Dedifferentiated amniotic fluid mesenchymal stem cell (primary cell): ENCODE measurements around the gene CYREN.
"Not testable (repeated sequence)": the region's sequence is repeated elsewhere in the genome, so short reads cannot be mapped to it uniquely, and the experiment has no call there.

Experiments used
- DNase-seq: peaks from one replicate; pipeline ENCODE4 v3.0.0-alpha.2; 2016; ENCODE audit errors: extremely low spot score

Gene CYREN

GRCh38 chr7:135177028-135177696, 6.7 kb upstream of the CYREN start:
- no peak for DNase-seq

GRCh38 chr7:135175931-135176330, 5.4 kb upstream of the CYREN start:
- DNase-seq: no peak

GRCh38 chr7:135174941-135175340, 4.4 kb upstream of the CYREN start:
- DNase-seq: no peak

- not testable (repeated sequence) for DNase-seq
Measured at GRCh38 chr7:135173916-135174315, 3.4 kb upstream of the CYREN start.

DNA sequence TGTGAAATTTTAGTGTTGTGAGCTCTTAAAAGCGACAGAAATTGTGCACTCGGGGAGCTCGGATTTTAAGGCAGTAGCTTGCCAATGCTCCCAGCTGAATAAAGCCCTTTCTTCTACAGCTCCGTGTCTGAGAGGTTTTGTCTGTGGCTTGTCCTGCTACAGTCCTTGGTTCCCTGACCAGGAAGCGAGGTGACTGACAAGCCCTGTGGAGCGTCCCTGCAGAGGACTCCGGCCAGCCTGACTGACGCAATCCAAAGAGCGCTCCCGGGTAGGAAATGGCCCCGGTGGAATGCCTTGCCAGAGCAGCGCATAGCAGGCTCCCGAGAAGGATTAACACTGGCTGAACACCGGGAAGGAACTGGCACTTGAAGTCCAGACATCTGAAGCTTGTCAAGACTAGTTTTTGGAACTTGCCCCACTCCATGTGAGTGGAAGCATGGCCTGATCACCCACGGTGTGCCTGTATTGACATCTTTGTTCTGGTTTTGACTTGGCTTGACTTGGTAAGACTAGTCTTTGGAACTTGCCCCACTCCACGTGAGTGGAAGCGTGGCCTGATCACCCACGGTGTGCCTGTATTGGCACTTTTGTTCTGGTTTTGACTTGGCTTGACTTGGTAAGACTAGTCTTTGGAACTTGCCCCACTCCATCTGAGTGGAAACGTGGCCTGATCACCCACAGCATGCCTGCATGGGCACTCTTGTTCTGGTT, 1.2 kb upstream of the CYREN start:
- not testable (repeated sequence) for DNase-seq

DNA sequence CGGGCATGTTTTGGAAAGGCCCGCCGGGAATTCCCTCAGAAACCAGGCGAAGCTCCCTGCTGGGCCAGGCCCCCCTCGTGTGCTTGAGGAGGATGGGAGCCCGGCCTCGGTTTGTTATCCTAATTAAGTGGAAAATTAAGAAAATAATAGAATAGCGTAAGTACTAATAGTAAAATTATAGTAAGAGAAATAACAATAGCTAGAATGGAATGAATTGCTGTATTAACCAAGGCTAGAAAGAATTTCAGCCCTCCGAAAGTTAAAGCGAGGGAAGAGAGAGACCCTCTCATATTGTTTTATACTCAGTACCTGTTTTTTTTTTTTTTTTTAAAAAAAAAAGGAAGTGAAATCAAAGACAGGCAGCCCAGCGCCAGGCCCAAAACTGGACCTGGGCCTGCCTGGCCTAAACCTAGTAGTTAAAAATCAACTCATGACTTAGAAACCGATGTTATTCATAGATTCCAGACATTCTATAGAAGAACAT, 533 bp upstream of the CYREN start:
- DNase-seq: not testable (repeated sequence)

- DNase-seq: no peak
Measured at GRCh38 chr7:135169964-135170273, 588 bp downstream of the CYREN start.

DNA sequence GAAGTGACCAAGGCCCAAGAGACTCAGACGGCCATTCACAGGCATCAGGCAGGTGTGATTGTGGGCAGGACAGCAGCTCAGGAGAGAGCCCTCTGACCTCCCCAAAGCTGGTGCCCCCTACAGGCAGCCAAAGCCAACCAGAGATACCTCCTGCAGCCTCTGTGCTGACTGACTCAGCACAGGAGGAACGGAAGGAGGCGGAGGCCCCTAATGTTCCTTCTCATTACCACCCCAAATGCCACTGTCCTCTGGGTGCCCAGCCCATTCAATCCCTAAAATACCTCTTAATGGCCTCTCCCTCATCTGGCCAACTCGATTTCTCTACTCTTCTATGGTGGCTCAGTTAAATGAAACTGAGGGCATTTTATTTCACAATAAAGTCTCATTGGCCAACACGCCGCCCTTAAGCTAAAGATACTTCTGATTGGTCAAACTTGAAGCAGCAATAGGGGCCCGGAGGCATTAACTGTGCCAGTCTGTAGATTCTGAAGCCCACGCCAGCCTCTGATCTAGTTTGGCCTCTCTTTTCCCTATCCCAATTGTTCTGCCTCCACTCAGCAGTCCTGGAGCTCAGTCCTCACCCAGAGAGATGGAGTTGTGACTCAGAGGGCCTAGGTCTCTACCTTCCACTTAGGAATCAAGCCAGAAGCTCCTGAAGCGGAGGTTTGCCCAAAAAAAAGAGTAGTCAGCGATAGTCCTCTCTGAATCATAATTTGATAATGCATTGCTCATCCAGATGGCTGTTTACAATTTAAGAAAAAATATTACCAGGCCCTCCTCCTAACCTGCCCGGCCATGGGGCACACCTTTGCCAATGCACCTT, 1.2 kb downstream of the CYREN start:
- DNase-seq: no peak

DNA sequence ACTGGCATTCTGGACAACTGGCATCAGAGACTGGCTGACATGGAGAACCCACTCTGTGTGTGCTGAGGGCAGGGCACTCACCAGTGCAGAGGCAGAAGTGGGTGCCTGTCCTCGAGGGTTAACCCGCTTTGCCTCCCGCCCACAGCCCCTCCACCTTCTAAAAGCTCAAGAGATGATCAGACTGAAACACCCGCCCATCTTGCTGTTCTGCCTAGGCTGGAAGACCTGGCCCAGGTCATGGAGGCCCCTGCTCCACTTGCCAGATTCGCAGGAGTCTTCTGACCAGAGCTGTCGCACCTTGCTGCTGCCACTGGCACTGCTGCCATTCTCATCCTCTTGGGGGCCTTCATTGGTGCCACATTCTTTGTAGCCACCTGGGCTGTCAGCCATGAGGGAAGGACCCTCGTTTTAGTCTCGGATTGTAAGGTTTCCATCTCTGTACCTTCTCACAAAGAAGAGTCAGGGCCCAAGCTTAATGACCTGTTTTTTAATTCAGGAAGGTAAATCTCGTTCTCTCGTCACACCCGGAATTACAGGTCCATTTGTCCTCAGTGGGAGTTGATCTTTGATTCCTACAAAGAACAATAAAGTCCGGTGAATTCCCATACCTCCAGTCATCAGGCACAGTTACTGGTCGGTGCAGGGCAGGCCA, 1.9 kb downstream of the CYREN start:
- DNase-seq: no peak

DNA sequence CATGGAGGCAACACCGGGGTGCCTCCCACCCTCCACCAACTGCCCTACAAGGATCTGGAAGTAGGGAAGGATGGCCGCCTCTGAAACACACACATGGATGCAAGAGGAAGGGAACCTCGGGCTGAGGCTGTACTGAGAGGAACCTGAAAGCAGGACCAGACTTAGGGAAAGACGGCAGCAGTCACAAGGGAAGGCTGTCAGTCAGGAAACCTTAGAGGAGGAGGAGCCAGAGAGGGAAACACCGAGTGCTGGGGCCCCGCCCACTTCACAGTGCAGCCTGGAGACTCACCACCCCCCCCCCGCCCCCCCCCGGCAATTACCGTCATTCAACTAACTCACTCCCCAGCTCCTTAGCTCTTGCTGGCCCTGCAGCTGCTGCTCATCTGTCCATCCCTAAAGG, 2.5 kb downstream of the CYREN start:
- DNase-seq: no peak

DNA sequence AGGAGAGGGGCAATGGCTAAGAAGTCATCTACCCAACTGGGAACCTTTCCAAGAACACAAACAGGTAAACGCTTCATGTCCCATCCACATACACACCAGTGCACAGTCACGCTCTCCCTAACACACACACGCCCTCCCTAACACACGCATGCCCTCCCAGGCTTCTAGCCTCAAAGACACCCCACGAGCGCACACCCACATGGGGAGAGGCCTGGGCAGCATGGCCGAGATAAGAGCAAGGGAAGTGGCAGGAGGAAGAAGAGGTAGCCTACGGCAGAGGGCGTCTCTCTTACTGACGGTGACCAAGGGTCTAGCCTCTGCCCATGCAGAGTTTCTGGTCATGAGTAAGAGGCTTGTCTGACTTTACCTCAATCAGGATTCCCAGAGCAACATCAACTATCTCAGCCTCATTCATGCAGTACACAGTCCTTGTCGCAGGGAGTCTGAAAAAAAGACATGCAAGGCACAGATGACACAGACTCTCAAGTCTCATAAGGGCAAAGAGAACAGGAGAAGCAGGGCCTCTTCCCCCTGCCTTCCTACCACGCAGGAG, 3.1 kb downstream of the CYREN start:
- DNase-seq: no peak

DNA sequence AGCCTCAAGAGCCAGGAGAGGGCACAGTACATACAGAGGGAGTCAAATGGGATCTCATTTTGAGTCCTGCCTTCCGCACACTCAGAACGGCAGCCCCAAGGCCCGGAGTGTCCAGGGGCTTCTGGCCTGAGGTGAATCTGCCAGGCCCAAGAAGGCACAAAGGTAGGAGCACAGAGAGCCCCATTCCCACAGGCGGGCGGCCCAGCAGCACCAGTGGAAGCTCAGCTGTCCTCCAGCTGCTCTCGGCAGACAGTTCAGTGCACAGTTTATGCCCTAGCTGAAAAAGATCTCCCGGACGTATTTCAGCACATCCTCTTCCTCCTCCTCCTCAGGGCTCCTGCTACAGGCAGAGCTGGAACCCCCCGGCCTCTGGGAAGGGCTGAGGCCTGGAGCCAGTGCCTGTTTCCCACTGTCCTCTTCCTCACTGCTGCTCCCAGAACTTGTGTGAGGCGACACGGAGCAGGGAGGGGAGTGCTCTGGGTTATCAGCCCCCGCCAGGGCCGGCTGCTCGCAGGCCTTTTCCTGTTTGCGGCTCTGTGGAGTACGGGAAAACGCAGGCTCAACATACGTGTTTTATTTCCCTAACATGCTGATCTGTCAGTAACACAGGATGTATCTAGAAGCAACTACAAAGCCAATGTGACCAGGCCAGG, 4.0 kb downstream of the CYREN start:
- DNase-seq: no peak

- no peak for DNase-seq
Measured at GRCh38 chr7:135165862-135166261, 4.6 kb downstream of the CYREN start.

- DNase-seq: no peak
Measured at GRCh38 chr7:135164357-135165061, 6.0 kb downstream of the CYREN start.

DNA sequence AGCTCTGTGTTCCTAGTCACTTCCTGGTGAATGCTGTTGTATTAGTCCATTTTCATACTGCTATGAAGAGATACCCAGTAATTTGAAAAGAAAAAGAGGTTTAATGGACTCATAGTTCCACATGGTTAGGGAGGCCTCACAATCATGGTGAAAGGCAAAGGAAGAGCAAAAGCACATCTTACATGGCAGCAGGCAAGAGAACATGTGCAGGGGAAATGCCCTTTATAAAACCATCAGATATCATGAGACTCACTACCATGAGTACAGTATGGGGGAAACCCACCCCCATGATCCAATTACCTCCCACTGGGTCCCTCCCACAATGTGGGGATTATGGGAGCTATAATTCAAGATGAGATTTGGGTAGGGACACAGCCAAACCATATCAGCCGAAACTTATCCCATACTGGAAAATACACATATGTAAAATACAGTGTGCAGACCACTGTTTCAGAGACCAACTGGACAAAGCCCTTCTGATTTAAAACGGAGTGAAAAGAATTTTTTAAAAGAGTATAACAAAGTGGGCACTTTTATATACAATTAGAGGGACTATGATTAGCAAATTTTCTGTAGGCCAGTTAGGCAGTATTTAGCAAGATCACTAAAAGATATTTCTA, 8.0 kb downstream of the CYREN start:
- DNase-seq: no peak

GRCh38 chr7:135161669-135162068, 8.8 kb downstream of the CYREN start:
- DNase-seq: no peak

DNA sequence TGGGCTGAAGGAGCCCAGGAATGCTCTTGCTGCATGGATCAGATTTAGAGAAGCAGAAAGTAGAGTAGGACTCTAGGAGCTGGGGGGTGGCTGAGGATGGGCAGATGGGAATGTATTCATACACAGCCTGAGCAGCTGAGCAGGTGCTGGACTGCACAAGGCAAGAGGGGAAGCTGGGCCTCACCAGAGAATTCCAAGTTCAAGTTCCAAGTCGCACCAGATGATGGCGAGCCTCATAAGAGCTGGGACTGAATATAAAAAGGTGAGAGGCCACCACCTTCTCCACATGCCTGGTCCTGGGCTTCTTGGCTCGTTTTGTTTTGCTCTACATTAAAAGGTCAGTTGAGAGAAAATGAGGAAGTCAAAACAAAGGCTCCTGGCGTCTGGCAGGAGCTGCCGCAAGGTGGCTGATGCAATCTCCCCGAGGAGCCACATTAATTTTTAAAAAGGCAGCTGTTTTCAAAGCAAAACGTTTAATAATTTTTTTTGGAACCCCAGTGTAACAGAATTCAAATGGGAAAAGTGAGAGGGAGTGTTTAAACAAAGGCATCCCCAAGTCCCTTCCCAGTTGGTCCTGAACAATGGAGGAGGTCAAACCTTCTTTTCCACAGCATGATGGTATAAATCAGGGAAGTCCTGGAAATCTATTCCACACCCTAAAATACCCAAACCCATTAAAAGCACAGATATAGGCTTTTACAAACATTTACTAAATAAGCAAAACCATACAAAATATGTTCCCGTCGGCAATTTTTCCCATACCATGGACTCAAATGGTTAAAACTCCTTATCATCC, 9.5 kb downstream of the CYREN start:
- DNase-seq: no peak

- no peak for DNase-seq
Measured at GRCh38 chr7:135160098-135160857, 10.2 kb downstream of the CYREN start.
